ENCODE results near the gene NCK2. TPM values are rescaled to one million over a fixed set of nuclear protein-coding genes. Genes with fewer than 3 reads are reported as not detected.

The NCK2 gene
- total RNA-seq, 1 experiment from 2014 or later, result 26.7 TPM

DNA sequence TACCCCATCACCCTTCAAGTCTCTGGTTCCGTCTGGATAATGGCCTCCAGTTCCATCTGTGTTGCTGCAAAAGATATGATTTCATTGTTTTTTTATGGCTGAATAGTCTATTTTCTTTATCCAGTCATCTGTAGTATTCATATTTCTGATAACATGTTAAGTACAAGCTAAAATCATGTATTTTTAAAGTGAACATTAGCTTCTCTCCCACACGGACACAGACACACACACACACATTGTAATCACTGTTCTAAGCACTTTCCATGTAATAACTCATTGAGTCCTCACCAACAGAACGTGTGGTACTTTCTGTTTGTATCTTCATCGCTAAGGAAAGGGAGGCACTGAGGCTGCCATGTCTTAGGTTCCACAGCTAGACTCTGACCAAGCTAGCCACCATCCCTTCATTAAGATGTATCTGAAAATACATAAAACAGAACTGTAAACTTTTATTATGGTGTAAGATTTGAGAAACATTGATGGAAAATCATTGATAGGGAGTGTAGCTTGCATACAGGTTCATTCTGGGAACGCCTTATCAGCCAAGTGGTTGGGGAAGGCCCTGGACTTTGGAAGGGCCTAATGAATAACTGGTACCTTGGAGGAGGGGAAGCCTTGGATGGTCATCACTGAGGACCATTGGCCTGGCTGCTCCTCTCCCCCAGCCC, 8.1 kb downstream of the NCK2 start:
- H3K9me2 ChIP-seq (ENCODE audit: insufficient read depth), result no peaks in the 10 kb centered on the region
- ChIA-PET CTCF (no interaction called here), RAD21 (ENCODE audit: low non-redundant PET in 1 of 2, low total read pairs in 2 of 2, uncharacterized antibody in 2 of 2, unreplicated experiment in 2 of 2) (no interaction called here), POLR2A (no interaction called here)
- ATAC-seq (no peak), DNase-seq (ENCODE audit: low read depth, low spot score) (no peak)
- no TSS peak for BruUV-seq (replicated peaks)
- no peaks in the 10 kb centered on the region for H3K27me3 ChIP-seq (ENCODE audit: insufficient read depth, low read length)
- peaks cover 80% of the 10 kb centered on the region for H3K79me2 ChIP-seq (ENCODE audit: insufficient read depth, low read length)
- no peaks in the 10 kb centered on the region for H3K9me3 ChIP-seq (ENCODE audit: control insufficient read depth in 1 of 2, insufficient read depth in 1 of 2, low read depth in 1 of 2, low read length in 2 of 2)
- TF ChIP-seq EGR1 (IDR thresholded peaks at IDR 0.05; ENCODE audit: low read depth), result no peak
- H4K20me1 ChIP-seq (ENCODE audit: insufficient read depth), result peaks cover 6% of the 10 kb centered on the region; the same call in 1 of the 2 replicates
- H3K4me1 ChIP-seq (ENCODE audit: control insufficient read depth in 1 of 2, insufficient read depth in 2 of 2, low read length in 2 of 2), result no peaks in the 10 kb centered on the region
- no peaks in the 10 kb centered on the region for H3K36me3 ChIP-seq (ENCODE audit: control insufficient read depth in 1 of 2, insufficient read depth in 2 of 2, low read length in 2 of 2)
- H3K4me2 ChIP-seq (ENCODE audit: low read length), result no peak overlapping the region
- no peak overlapping the region for H3K4me3 ChIP-seq (replicated peaks in 1 of 2; ENCODE audit: low read depth in 1 of 2, low read length in 2 of 2)
- H2AFZ ChIP-seq (ENCODE audit: low read depth, low read length, poor library complexity, severe bottlenecking), result no peak overlapping the region
- no peak overlapping the region for H3K27ac ChIP-seq (ENCODE audit: low read depth, low read length)
- intact Hi-C loops (cut with micrococcal nuclease), result no loop called here
- no peak overlapping the region for H3K9ac ChIP-seq (ENCODE audit: low read length)

DNA sequence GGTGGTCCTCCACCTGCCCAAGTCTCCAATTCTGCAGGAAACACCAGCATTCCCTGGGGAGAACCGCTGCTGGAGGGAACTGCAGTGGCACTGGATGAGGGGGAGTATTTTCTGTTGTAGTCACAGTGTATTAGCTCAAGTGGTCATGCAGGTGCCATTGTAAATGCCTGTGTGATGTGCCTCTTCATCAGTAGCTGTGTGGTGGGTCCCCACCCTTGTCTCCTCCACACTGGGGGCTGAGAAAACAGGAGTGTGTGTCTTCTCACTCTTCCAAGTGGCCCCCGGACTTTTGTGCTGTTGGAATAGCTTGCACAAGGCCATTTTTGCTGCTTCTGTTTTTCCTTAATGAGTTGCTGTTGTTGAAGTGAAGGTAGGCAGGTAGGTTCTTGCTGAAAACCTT, 8.7 kb downstream of the NCK2 start:
- H3K4me2 ChIP-seq (ENCODE audit: low read length), result no peak overlapping the region
- no peak for TF ChIP-seq CEBPB (IDR thresholded peaks at IDR 0.05; ENCODE audit: low read depth)
- no peak for TF ChIP-seq TCF7L2 (IDR thresholded peaks at IDR 0.05; ENCODE audit: borderline replicate concordance, extremely low read depth, insufficient read depth, insufficient read length)
- no peak for TF ChIP-seq SRF (IDR thresholded peaks at IDR 0.05; ENCODE audit: low read depth)
- TF ChIP-seq YY1 (IDR thresholded peaks at IDR 0.05; ENCODE audit: extremely low read depth, insufficient replicate concordance, low read depth, low read length), result no peak
- no peak for TF ChIP-seq ZFX (IDR thresholded peaks at IDR 0.05)
- TF ChIP-seq POLR2A (IDR thresholded peaks at IDR 0.05; ENCODE audit: borderline replicate concordance, extremely low read depth, insufficient read depth, insufficient read length), result no peak
- no peak for TF ChIP-seq MAX (IDR thresholded peaks at IDR 0.05)
- no peak for TF ChIP-seq ZNF274 (IDR thresholded peaks at IDR 0.05; ENCODE audit: low read depth, low read length)
- TF ChIP-seq, protein P1, sequence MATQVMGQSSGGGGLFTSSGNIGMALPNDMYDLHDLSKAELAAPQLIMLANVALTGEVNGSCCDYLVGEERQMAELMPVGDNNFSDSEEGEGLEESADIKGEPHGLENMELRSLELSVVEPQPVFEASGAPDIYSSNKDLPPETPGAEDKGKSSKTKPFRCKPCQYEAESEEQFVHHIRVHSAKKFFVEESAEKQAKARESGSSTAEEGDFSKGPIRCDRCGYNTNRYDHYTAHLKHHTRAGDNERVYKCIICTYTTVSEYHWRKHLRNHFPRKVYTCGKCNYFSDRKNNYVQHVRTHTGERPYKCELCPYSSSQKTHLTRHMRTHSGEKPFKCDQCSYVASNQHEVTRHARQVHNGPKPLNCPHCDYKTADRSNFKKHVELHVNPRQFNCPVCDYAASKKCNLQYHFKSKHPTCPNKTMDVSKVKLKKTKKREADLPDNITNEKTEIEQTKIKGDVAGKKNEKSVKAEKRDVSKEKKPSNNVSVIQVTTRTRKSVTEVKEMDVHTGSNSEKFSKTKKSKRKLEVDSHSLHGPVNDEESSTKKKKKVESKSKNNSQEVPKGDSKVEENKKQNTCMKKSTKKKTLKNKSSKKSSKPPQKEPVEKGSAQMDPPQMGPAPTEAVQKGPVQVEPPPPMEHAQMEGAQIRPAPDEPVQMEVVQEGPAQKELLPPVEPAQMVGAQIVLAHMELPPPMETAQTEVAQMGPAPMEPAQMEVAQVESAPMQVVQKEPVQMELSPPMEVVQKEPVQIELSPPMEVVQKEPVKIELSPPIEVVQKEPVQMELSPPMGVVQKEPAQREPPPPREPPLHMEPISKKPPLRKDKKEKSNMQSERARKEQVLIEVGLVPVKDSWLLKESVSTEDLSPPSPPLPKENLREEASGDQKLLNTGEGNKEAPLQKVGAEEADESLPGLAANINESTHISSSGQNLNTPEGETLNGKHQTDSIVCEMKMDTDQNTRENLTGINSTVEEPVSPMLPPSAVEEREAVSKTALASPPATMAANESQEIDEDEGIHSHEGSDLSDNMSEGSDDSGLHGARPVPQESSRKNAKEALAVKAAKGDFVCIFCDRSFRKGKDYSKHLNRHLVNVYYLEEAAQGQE (IDR thresholded peaks at IDR 0.05; ENCODE audit: low read depth), result no peak
- TF ChIP-seq CBX3 (IDR thresholded peaks at IDR 0.05; ENCODE audit: low read depth), result no peak
- no peak for TF ChIP-seq RAD21 (IDR thresholded peaks at IDR 0.05; ENCODE audit: low read depth)
- TF ChIP-seq POLR2AphosphoS5 (IDR thresholded peaks at IDR 0.05; ENCODE audit: low read depth, low read length), result no peak
- no peak for TF ChIP-seq JUND (IDR thresholded peaks at IDR 0.05)
- TF ChIP-seq, protein P2, sequence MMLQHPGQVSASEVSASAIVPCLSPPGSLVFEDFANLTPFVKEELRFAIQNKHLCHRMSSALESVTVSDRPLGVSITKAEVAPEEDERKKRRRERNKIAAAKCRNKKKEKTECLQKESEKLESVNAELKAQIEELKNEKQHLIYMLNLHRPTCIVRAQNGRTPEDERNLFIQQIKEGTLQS (IDR thresholded peaks at IDR 0.05), result no peak
- TF ChIP-seq ELF1 (IDR thresholded peaks at IDR 0.05; ENCODE audit: borderline replicate concordance, low read depth), result no peak
- TF ChIP-seq FOSL1 (IDR thresholded peaks at IDR 0.05; ENCODE audit: low read depth), result no peak
- TF ChIP-seq EZH2 (IDR thresholded peaks at IDR 0.05), result no peak
- TF ChIP-seq EGR1 (IDR thresholded peaks at IDR 0.05; ENCODE audit: low read depth), result no peak
- TF ChIP-seq SIN3A (IDR thresholded peaks at IDR 0.05; ENCODE audit: low read depth), result no peak
- H3K36me3 ChIP-seq (ENCODE audit: control insufficient read depth in 1 of 2, insufficient read depth in 2 of 2, low read length in 2 of 2), result no peaks in the 10 kb centered on the region
- intact Hi-C loops (cut with micrococcal nuclease), result no loop called here
- no peaks in the 10 kb centered on the region for H3K9me3 ChIP-seq (ENCODE audit: control insufficient read depth in 1 of 2, insufficient read depth in 1 of 2, low read depth in 1 of 2, low read length in 2 of 2)
- RAD21 ChIA-PET (ENCODE audit: low non-redundant PET in 1 of 2, low total read pairs in 2 of 2, uncharacterized antibody in 2 of 2, unreplicated experiment in 2 of 2), result no interaction called here
- no peak for ATAC-seq
- H3K79me2 ChIP-seq (ENCODE audit: insufficient read depth, low read length), result peaks cover 80% of the 10 kb centered on the region
- CTCF ChIA-PET, result no interaction called here
- no peak overlapping the region for H3K4me3 ChIP-seq (replicated peaks in 1 of 2; ENCODE audit: low read depth in 1 of 2, low read length in 2 of 2)
- no TSS peak for BruUV-seq (replicated peaks)
- POLR2A ChIA-PET, result no interaction called here
- H3K27me3 ChIP-seq (ENCODE audit: insufficient read depth, low read length), result no peaks in the 10 kb centered on the region
- DNase-seq (ENCODE audit: low read depth, low spot score), result no peak
- H3K4me1 ChIP-seq (ENCODE audit: control insufficient read depth in 1 of 2, insufficient read depth in 2 of 2, low read length in 2 of 2), result no peaks in the 10 kb centered on the region
- no peak overlapping the region for H3K27ac ChIP-seq (ENCODE audit: low read depth, low read length)
- no peaks in the 10 kb centered on the region for H3K9me2 ChIP-seq (ENCODE audit: insufficient read depth)
- no peak overlapping the region for H2AFZ ChIP-seq (ENCODE audit: low read depth, low read length, poor library complexity, severe bottlenecking)
- peaks cover 6% of the 10 kb centered on the region; the same call in 1 of the 2 replicates for H4K20me1 ChIP-seq (ENCODE audit: insufficient read depth)
- H3K9ac ChIP-seq (ENCODE audit: low read length), result no peak overlapping the region
